ENCODE results near the gene ESPNL. TPM values are rescaled to one million over a fixed set of nuclear protein-coding genes. Genes with fewer than 3 reads are reported as not detected.
"Not testable (repeated sequence)": the region's sequence is repeated elsewhere in the genome, so short reads cannot be mapped to it uniquely, and the experiment has no call there.

ESPNL gene
- total RNA-seq, 8 experiments from 2014 or later = 0.11 to 0.87 (median 0.39) TPM

GRCh38 chr2:238064376-238064775 lies 35.8 kb upstream of the ESPNL start:
- WGBS, 10 experiments = 70 to 96% (median 85%) methylated on average over 3 to 7 of the region's 7 CpGs
- ATAC-seq (replicated peaks in 6 of 8) = no peak

GRCh38 chr2:238065071-238065846 lies 34.9 kb upstream of the ESPNL start:
- in situ Hi-C loops (cut with MboI; ENCODE audit: low pct_unique_long_range_greater_than_20kb in 2 of 9, low sequenced_read_pairs in 9 of 9, unreplicated experiment in 9 of 9) = no loop called here
- Histone ChIP-seq H3K4me1 (replicated peaks in 1 of 2) (peaks cover 4 to 5% of the 10 kb centered on the region in 2 donors), H3K4me3 (no peak overlapping the region), H3K27ac (no peak overlapping the region)
- ATAC-seq (replicated peaks in 6 of 8) = no peak
- 69 to 95% (median 81%) methylated on average over 4 to 16 of the region's 18 CpGs for WGBS, 10 experiments

More at GRCh38 chr2:238064376-238064775, 35.8 kb upstream of the ESPNL start:
- in situ Hi-C loops (cut with MboI; ENCODE audit: low pct_unique_long_range_greater_than_20kb in 2 of 9, low sequenced_read_pairs in 9 of 9, unreplicated experiment in 9 of 9) = no loop called here
- Histone ChIP-seq H3K27ac (no peak overlapping the region), H3K4me3 (no peak overlapping the region), H3K4me1 (replicated peaks in 1 of 2) (peaks cover 6 to 9% of the 10 kb centered on the region in 2 donors)

GRCh38 chr2:238066218-238066617 lies 33.9 kb upstream of the ESPNL start:
- in situ Hi-C loops (cut with MboI; ENCODE audit: low pct_unique_long_range_greater_than_20kb in 2 of 9, low sequenced_read_pairs in 9 of 9, unreplicated experiment in 9 of 9) = no loop called here
- no peak overlapping the region for H3K4me3 ChIP-seq
- peaks cover 4 to 5% of the 10 kb centered on the region in 2 donors for H3K4me1 ChIP-seq (replicated peaks in 1 of 2)
- ATAC-seq (replicated peaks in 6 of 8) = no peak
- H3K27ac ChIP-seq = no peak overlapping the region
- WGBS, 10 experiments = 50 to 100% (median 91%) methylated on average over 1 to 9 of the region's 9 CpGs; no CpG with 5 or more reads in 2 of the 10 experiments

GRCh38 chr2:238066718-238067117 lies 33.4 kb upstream of the ESPNL start:
- H3K27ac ChIP-seq; ATAC-seq (replicated peaks in 6 of 8); H3K4me1 ChIP-seq (replicated peaks in 1 of 2); in situ Hi-C loops (cut with MboI; ENCODE audit: low pct_unique_long_range_greater_than_20kb in 2 of 9, low sequenced_read_pairs in 9 of 9, unreplicated experiment in 9 of 9); H3K4me3 ChIP-seq: not testable (repeated sequence)
- WGBS, 10 experiments = 93 to 100% (median 100%) methylated on average over 1 to 7 of the region's 7 CpGs; no CpG with 5 or more reads in 2 of the 10 experiments

GRCh38 chr2:238067939-238068338 lies 32.2 kb upstream of the ESPNL start:
- H3K4me3 ChIP-seq = no peak overlapping the region
- in situ Hi-C loops (cut with MboI; ENCODE audit: low pct_unique_long_range_greater_than_20kb in 2 of 9, low sequenced_read_pairs in 9 of 9, unreplicated experiment in 9 of 9) = no loop called here
- WGBS, 10 experiments = 80 to 100% (median 97%) methylated on average over 1 to 7 of the region's 7 CpGs; no CpG with 5 or more reads in 5 of the 10 experiments
- no peaks in the 10 kb centered on the region for H3K4me1 ChIP-seq (replicated peaks in 1 of 2)
- H3K27ac ChIP-seq = no peak overlapping the region
- ATAC-seq (replicated peaks in 6 of 8) = no peak

- H3K4me1 ChIP-seq (replicated peaks in 1 of 2) = no peaks in the 10 kb centered on the region
- no peak overlapping the region for H3K27ac ChIP-seq
- no peak overlapping the region for H3K4me3 ChIP-seq
- 88 to 100% (median 97%) methylated on average over 1 to 7 of the region's 10 CpGs; no CpG with 5 or more reads in 3 of the 10 experiments for WGBS, 10 experiments
- in situ Hi-C loops (cut with MboI; ENCODE audit: low pct_unique_long_range_greater_than_20kb in 2 of 9, low sequenced_read_pairs in 9 of 9, unreplicated experiment in 9 of 9) = no loop called here
- ATAC-seq (replicated peaks in 6 of 8) = no peak
Observed at GRCh38 chr2:238069021-238069709, 31.0 kb upstream of the ESPNL start.

GRCh38 chr2:238069877-238070276 lies 30.3 kb upstream of the ESPNL start:
- no peak overlapping the region for H3K4me3 ChIP-seq
- no peak for ATAC-seq (replicated peaks in 6 of 8)
- no peak overlapping the region for H3K27ac ChIP-seq
- H3K4me1 ChIP-seq (replicated peaks in 1 of 2) = no peaks in the 10 kb centered on the region
- in situ Hi-C loops (cut with MboI; ENCODE audit: low pct_unique_long_range_greater_than_20kb in 2 of 9, low sequenced_read_pairs in 9 of 9, unreplicated experiment in 9 of 9) = no loop called here
- WGBS, 10 experiments = 80 to 100% (median 93%) methylated on average over 1 to 9 of the region's 9 CpGs; no CpG with 5 or more reads in 3 of the 10 experiments

- H3K4me1 ChIP-seq (replicated peaks in 1 of 2) = peaks cover 0 to 5% of the 10 kb centered on the region in 2 donors
- no peak overlapping the region for H3K27ac ChIP-seq
- in situ Hi-C loops (cut with MboI; ENCODE audit: low pct_unique_long_range_greater_than_20kb in 2 of 9, low sequenced_read_pairs in 9 of 9, unreplicated experiment in 9 of 9) = no loop called here
- no peak overlapping the region for H3K4me3 ChIP-seq
- no peak for ATAC-seq (replicated peaks in 6 of 8)
Observed at GRCh38 chr2:238075397-238075796, 24.7 kb upstream of the ESPNL start.

- H3K4me1 ChIP-seq (replicated peaks in 1 of 2) = peaks cover 0 to 5% of the 10 kb centered on the region in 2 donors
- H3K27ac ChIP-seq = peak overlapping the region in 1 of 2 donors; percentile 16
- H3K4me3 ChIP-seq = no peak overlapping the region
- in situ Hi-C loops (cut with MboI; ENCODE audit: low pct_unique_long_range_greater_than_20kb in 2 of 9, low sequenced_read_pairs in 9 of 9, unreplicated experiment in 9 of 9) = no loop called here
- ATAC-seq (replicated peaks in 6 of 8) = peak in 2 of 8 experiments; percentile 43 to 85
- WGBS, 10 experiments = 78 to 100% (median 100%) methylated on average over 1 of the region's 1 CpG; no CpG with 5 or more reads in 1 of the 10 experiments
Observed at GRCh38 chr2:238077292-238077691, 22.8 kb upstream of the ESPNL start.

- Histone ChIP-seq H3K27ac (no peak overlapping the region), H3K4me1 (replicated peaks in 1 of 2) (peaks cover 0 to 5% of the 10 kb centered on the region in 2 donors), H3K4me3 (no peak overlapping the region)
- ATAC-seq (replicated peaks in 6 of 8) = no peak
- in situ Hi-C loops (cut with MboI; ENCODE audit: low pct_unique_long_range_greater_than_20kb in 2 of 9, low sequenced_read_pairs in 9 of 9, unreplicated experiment in 9 of 9) = no loop called here
- 92 to 100% (median 96%) methylated on average over 1 to 2 of the region's 2 CpGs for WGBS, 10 experiments
Observed at GRCh38 chr2:238079874-238080327, 20.2 kb upstream of the ESPNL start.

- no peak overlapping the region for H3K4me3 ChIP-seq
- H3K4me1 ChIP-seq (replicated peaks in 1 of 2) = peaks cover 0 to 5% of the 10 kb centered on the region in 2 donors
- ATAC-seq (replicated peaks in 6 of 8) = no peak
- H3K27ac ChIP-seq = no peak overlapping the region
- 78 to 100% (median 97%) methylated on average over 1 to 10 of the region's 15 CpGs; no CpG with 5 or more reads in 4 of the 10 experiments for WGBS, 10 experiments
- in situ Hi-C loops (cut with MboI; ENCODE audit: low pct_unique_long_range_greater_than_20kb in 2 of 9, low sequenced_read_pairs in 9 of 9, unreplicated experiment in 9 of 9) = no loop called here
Observed at GRCh38 chr2:238080518-238080917, 19.6 kb upstream of the ESPNL start.

GRCh38 chr2:238081150-238081549 lies 19.0 kb upstream of the ESPNL start:
- ATAC-seq (replicated peaks in 6 of 8) = peak in 1 of 8 experiments; percentile 32
- in situ Hi-C loops (cut with MboI; ENCODE audit: low pct_unique_long_range_greater_than_20kb in 2 of 9, low sequenced_read_pairs in 9 of 9, unreplicated experiment in 9 of 9) = no loop called here
- WGBS, 10 experiments = 80 to 100% (median 94%) methylated on average over 1 to 8 of the region's 13 CpGs; no CpG with 5 or more reads in 2 of the 10 experiments
- Histone ChIP-seq H3K4me3 (no peak overlapping the region), H3K4me1 (replicated peaks in 1 of 2) (peaks cover 0 to 5% of the 10 kb centered on the region in 2 donors), H3K27ac (no peak overlapping the region)

- H3K4me3 ChIP-seq = no peak overlapping the region
- no peak for ATAC-seq (replicated peaks in 6 of 8)
- peaks cover 0 to 5% of the 10 kb centered on the region in 2 donors for H3K4me1 ChIP-seq (replicated peaks in 1 of 2)
- no peak overlapping the region for H3K27ac ChIP-seq
- WGBS, 10 experiments = 92 to 100% (median 95%) methylated on average over 1 to 9 of the region's 16 CpGs; no CpG with 5 or more reads in 4 of the 10 experiments
- in situ Hi-C loops (cut with MboI; ENCODE audit: low pct_unique_long_range_greater_than_20kb in 2 of 9, low sequenced_read_pairs in 9 of 9, unreplicated experiment in 9 of 9) = no loop called here
Observed at GRCh38 chr2:238081561-238081960, 18.6 kb upstream of the ESPNL start.

Measured in motor neuron (in vitro differentiated cells).